GM18867 (cell line): ENCODE results near the gene VSIG1.
A peak's percentile ranks its signal among the peaks of the same experiment; 100 is the strongest.

ENCODE experiments used
- ATAC-seq: cut with Tn5 transposase; IDR thresholded peaks from one replicate; pipeline ENCODE4 v1.9.1; 2021; ENCODE audit warnings: mild to moderate bottlenecking, moderate library complexity; ENCODE audit not compliant: unreplicated experiment

Gene VSIG1

GRCh38 chrX:108044554-108045256 lies at the start of gene VSIG1:
Gene VSIG1, plus strand, starts transcription at chrX:108045065. Its CDS starts 66 bp downstream, at chrX:108045131.
- no peak for ATAC-seq

DNA sequence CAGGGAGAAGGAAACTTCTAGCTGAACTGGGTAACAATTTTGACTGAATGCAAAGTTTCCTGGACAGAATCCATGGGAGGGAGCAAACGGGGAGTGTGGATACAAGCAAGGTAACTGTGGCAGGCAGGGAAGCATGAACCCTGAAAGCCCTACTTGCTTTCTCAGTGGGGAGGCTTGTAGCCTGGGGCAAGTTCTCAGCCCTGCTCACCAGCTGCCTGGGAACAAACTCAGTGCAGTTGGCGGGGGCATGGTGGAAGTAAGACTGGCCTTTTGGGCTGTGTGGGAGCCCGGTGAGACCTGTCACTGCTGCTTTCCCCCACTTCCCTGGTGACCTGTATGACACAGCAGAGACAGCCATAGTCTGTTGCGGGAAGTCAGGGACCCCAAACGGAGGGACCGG lies 48.7 kb upstream of the VSIG1 start:
- ATAC-seq: no peak

DNA sequence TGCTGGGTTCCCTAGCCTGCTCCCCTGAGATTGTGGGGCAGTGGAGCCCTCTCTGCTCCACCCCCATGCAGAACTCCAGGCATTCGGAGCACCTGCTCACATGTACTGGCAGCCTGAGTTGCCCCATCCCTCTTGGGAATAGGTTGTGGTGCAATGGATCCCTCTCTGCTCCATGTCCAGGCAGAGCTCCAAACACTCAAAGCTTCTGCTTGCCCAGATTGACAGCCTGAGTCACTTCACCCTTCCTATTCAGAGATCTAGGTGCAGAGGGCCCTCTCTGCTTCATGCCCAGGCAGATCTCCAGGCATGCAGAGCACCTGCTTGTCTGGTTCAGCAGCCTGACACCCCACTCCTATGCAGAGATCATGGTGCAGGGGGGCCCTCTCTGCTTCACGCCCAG lies 44.1 kb upstream of the VSIG1 start:
- ATAC-seq: peak; percentile 17

DNA sequence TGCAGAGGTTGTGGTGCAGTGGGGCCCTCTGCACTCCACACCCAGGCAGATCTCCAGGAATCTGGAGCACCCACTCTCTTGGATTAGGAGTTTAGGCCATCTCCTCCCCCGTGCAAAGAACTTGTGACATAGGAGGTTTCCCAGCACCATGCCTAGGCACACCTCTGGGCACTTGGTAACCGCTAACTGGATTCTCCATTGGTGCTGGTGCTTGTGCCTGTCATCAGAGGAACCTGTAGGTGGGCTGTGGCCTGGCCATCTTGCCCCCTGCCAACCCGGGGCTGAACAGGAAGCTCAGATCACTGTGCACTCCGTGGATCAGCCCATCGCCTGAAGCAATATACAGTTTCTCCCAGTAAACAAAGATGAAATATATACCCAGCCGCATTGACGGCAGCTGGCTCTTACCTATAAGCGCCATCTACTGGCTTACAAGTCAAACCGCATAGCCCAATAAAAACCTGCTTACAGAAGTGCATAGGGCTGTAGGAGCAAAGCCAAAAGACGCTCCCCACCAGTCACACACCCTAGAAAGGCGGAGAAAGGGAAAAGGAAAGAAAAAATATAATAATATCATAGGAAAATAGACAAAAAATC lies 43.5 kb upstream of the VSIG1 start:
- ATAC-seq: peak; percentile 89

GRCh38 chrX:108018656-108019381 lies 26.0 kb upstream of the VSIG1 start:
- ATAC-seq: peak; percentile 44

GRCh38 chrX:108019382-108019875 lies 25.4 kb upstream of the VSIG1 start:
- no peak for ATAC-seq

GRCh38 chrX:108020631-108021030 lies 24.2 kb upstream of the VSIG1 start:
- peak; percentile 64 for ATAC-seq

DNA sequence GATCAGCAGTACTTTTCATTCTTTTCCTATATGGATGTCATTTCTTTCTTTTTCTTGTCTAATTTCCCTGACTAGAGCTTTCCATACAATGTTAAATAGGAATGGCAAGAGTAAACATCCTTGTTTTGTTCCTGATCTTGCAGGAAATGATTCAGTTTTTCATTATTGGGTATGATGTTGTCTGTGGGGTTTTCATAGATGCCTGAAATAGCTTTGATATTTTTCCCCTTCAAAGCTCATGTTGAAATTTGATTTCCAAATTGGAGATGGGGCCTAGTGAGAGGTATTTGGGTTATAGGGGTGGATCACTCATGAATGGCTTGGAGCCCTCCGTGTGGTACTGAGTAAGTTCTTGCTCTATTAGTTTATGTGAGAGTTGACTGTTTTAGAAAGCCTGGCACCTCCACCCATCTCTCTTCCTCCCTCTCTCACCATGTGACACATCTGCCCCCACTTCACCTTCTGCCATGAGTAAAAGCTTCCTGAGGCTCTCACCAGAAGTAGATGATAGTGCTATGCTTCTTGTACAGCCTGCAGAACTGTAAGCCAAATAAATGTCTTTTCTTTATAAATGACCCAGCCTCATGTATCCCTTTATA lies 22.3 kb upstream of the VSIG1 start:
- ATAC-seq: no peak

- ATAC-seq: no peak
Observed at GRCh38 chrX:108025376-108025775, 19.5 kb upstream of the VSIG1 start.

- ATAC-seq: no peak
Observed at GRCh38 chrX:108025954-108026600, 18.8 kb upstream of the VSIG1 start.

- no peak for ATAC-seq
Observed at GRCh38 chrX:108028854-108029253, 16.0 kb upstream of the VSIG1 start.

- peak; percentile 81 for ATAC-seq
Observed at GRCh38 chrX:108029928-108030711, 14.7 kb upstream of the VSIG1 start.

DNA sequence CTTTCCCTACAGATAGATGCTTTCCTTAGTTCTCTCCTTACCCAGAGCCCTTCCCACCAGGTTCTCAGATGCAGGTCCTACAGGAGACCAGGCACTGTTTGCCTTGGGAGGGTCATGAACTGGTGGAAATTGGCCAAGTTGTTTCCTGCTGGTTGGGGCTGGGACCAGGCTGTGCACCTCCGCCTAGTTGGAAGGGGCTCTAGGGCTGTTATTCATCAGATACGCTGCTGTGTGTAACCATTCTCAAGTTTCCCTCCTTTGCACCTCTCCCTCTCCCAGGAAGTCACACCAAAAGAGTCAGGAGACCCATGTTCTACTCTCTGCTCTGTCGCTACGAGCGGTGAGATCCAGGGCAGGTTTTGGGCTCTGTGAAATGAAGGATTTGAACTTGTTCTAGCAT lies 11.9 kb upstream of the VSIG1 start:
- no peak for ATAC-seq

GRCh38 chrX:108033890-108034289 lies 11.0 kb upstream of the VSIG1 start:
- no peak for ATAC-seq

GRCh38 chrX:108034725-108035124 lies 10.1 kb upstream of the VSIG1 start:
- no peak for ATAC-seq

DNA sequence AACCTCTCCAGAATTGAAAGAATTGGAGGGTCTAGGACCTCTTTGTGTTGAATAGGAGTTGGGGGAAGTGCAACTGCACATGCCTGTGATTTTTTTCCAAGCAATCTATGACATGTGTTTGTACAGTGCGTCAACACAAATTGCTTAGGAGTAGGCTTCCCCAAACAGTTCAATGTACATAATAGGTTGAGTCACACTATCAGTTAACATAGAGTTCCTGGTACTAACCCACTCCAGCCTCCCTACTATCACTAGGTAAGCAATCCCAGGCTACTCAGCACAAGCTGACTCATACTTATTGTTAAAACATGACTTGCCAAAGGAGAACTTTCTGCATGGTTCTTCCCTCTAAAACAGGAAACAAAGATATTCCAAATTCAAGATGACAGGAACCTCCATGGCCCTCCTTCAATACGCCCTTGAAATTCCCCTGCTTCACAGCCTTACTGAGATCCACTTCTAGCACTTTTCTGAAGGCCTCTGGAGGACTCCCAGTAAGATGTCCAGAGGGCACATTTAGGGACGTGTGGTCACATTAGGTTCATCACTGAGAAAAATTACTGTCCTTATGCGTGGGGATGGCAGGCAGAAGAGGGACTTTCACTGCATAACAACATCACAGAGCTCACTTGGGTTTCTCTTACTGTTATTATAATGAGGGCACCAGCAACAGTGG lies 8.4 kb upstream of the VSIG1 start:
- no peak for ATAC-seq

DNA sequence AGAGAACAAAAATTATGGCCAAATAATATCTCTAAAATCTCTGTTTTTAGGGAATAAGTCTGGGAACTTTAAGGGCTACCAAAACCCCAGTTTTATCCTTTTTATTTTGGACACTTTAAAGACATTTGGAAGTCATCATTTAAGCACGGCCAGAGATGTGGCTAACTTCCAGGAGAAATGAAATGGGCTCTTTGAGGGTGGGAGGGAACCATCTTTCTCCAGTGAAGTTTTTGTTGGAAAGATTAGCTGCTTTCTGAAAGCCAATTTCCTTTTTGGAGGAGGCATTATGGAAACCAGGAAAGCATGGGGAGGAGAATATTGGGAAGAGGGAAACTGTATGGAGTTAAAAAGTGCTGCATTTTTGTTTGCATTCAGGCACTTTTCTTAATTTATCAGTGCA lies 4.8 kb downstream of the VSIG1 start:
- ATAC-seq: no peak

DNA sequence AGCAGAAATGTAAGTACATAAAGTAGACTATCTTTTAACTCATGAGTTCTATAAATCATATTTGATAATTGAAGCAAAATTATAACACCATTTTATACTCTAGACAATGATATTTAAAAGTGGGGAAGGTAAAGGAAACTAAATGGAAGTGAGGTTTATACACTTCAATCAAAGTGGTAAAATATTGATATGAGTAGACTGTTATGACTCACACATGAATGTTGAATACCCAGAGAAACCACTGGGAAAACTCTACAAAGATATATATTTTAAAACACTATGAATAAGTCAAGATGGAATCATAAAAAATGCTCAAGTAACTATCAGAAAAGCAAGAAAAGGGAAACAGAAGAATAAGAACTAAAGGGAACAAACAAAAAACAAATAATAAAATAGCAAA lies 8.4 kb downstream of the VSIG1 start:
- ATAC-seq: no peak

- no peak for ATAC-seq
Observed at GRCh38 chrX:108055546-108055945, 10.7 kb downstream of the VSIG1 start.

DNA sequence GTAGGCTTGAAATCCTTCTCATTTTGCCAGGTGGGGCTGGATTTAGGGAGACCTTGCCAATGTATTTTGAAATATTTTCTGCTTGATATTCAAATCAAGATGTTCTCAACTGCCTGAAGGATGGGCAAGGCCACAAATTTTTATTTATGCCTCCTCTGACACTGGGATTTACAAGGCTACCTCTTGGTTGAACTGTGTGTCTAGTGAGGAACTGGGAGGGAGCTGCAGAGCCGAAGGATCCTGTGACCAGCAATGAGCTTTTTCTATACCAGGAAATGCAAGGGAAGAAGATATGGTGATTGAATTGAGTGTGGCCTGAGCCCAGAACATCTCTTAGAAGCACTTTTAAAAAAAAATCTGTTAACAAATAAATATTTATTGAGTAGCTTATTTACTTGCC lies 14.9 kb downstream of the VSIG1 start:
- ATAC-seq: no peak
